IMR-90 (cell line): ENCODE results near the gene SATB2. TPM values are rescaled to one million over a fixed set of nuclear protein-coding genes. Genes with fewer than 3 reads are reported as not detected.

ENCODE experiments used
- ATAC-seq: fragments of 200-7000 bp; cut with Tn5 transposase; 2 replicates; pipeline ENCODE4 v1.9.1; 2020; ENCODE audit warnings: low read depth, mild to moderate bottlenecking, moderate library complexity
- BruUV-seq: library from RNA; stranded (reverse); fragments of 400-500 nt; replicated peaks from 2 replicates; lab custom pipeline; 2021; lab: Mats Ljungman, UMichigan
- CTCF ChIA-PET: fragments of 300-600 bp; formaldehyde crosslinking; extraction: SDS; loops from one replicate; lab custom pipeline; 2021; ENCODE audit warnings: antibody characterized with exemption; lab: Yijun Ruan, JAX
- POLR2A ChIA-PET: fragments of 300-600 bp; sonication (Branson Sonifier 250); formaldehyde crosslinking; loops from one replicate; lab custom pipeline; 2022; ENCODE audit warnings: antibody characterized with exemption; ENCODE audit not compliant: unreplicated experiment; lab: Charles Lee
- DNase-seq: peaks from one replicate; pipeline ENCODE4 v3.0.0; 2013
- H2AFZ ChIP-seq: replicated peaks from 2 replicates; pipeline ENCODE3; 2013; ENCODE audit warnings: low read length, mild to moderate bottlenecking; ENCODE audit not compliant: poor library complexity
- H2AK5ac ChIP-seq: 2 replicates; pipeline ENCODE4 v1.6.1; 2013; ENCODE audit warnings: low read depth, low read length, inconsistent platforms
- H2AK9ac ChIP-seq: replicated peaks from 2 replicates; pipeline ENCODE3; 2013; ENCODE audit warnings: mild to moderate bottlenecking, low read depth, low read length, moderate library complexity; ENCODE audit not compliant: poor library complexity
- H2BK120ac ChIP-seq: 2 replicates; pipeline ENCODE4 v1.6.1; 2013; ENCODE audit warnings: low read depth, low read length, inconsistent platforms
- H2BK15ac ChIP-seq: 3 replicates; pipeline ENCODE4 v1.6.1; 2013; ENCODE audit warnings: low read depth, low read length, inconsistent platforms
- H2BK20ac ChIP-seq: 2 replicates; pipeline ENCODE4 v1.6.1; 2013; ENCODE audit warnings: low read depth, mild to moderate bottlenecking, inconsistent platforms, low read length, moderate library complexity
- H2BK5ac ChIP-seq: 2 replicates; pipeline ENCODE4 v1.6.1; 2013; ENCODE audit warnings: mild to moderate bottlenecking, low read depth, low read length, inconsistent platforms; ENCODE audit not compliant: poor library complexity, severe bottlenecking
- H3K14ac ChIP-seq: replicated peaks from 2 replicates; pipeline ENCODE4 v1.6.1; 2013; ENCODE audit warnings: low read depth, low read length, inconsistent platforms
- H3K18ac ChIP-seq: 2 replicates; pipeline ENCODE4 v1.6.1; 2013; ENCODE audit warnings: low read depth, low read length, control low read depth
- H3K23ac ChIP-seq: 2 replicates; pipeline ENCODE4 v1.6.1; 2013; ENCODE audit warnings: low read depth, low read length, inconsistent platforms
- H3K27ac ChIP-seq: 2 replicates; pipeline ENCODE4 v1.5.1; 2013; ENCODE audit warnings: mild to moderate bottlenecking, control low read depth, low read length; ENCODE audit not compliant: insufficient read depth
- H3K27me3 ChIP-seq: 2 replicates; pipeline ENCODE4 v1.6.1; 2013; ENCODE audit warnings: low read length; ENCODE audit not compliant: control insufficient read depth, insufficient read depth
- H3K36me3 ChIP-seq: 2 replicates; pipeline ENCODE4 v1.6.1; 2013; ENCODE audit warnings: low read length, mixed read lengths; ENCODE audit not compliant: control insufficient read depth, insufficient read depth
- H3K4ac ChIP-seq: 2 replicates; pipeline ENCODE4 v1.6.1; 2013; ENCODE audit warnings: low read depth, low read length, inconsistent platforms
- H3K4me1 ChIP-seq: 2 replicates; pipeline ENCODE4 v1.6.1; 2013; ENCODE audit warnings: low read length, mixed read lengths; ENCODE audit not compliant: control insufficient read depth, insufficient read depth
- H3K4me2 ChIP-seq: 2 replicates; pipeline ENCODE4 v1.6.1; 2013; ENCODE audit warnings: low read depth, mild to moderate bottlenecking, control low read depth, low read length, moderate library complexity
- H3K4me3 ChIP-seq: 2 replicates; pipeline ENCODE4 v1.5.1; 2013; ENCODE audit warnings: low read depth, mild to moderate bottlenecking, control low read depth, low read length, moderate library complexity; ENCODE audit not compliant: insufficient read depth
- H3K56ac ChIP-seq: 2 replicates; pipeline ENCODE4 v1.6.1; 2013; ENCODE audit warnings: low read length, inconsistent platforms; ENCODE audit not compliant: insufficient read depth; ENCODE audit errors: extremely low read depth
- H3K79me1 ChIP-seq, 2 experiments: 2 replicates each; pipeline ENCODE4 v1.6.1; 2013; ENCODE audit warnings: low read length in 2 of 2, inconsistent platforms in 1 of 2, low read depth in 1 of 2
- H3K9ac ChIP-seq: 2 replicates; pipeline ENCODE4 v1.6.1; 2013; ENCODE audit warnings: low read depth, low read length, control low read depth
- H3K9me1 ChIP-seq: 2 replicates; pipeline ENCODE4 v1.6.1; 2013; ENCODE audit warnings: low read length, inconsistent platforms; ENCODE audit not compliant: insufficient read depth
- H3K9me3 ChIP-seq: 2 replicates; pipeline ENCODE4 v1.6.1; 2013; ENCODE audit warnings: low read length; ENCODE audit not compliant: control insufficient read depth, insufficient read depth
- H4K20me1 ChIP-seq: 2 replicates; pipeline ENCODE4 v1.6.1; 2013; ENCODE audit warnings: low read length, inconsistent platforms; ENCODE audit not compliant: insufficient read depth
- H4K5ac ChIP-seq: 2 replicates; pipeline ENCODE4 v1.6.1; 2013; ENCODE audit warnings: mild to moderate bottlenecking, low read depth, low read length, control low read depth
- H4K8ac ChIP-seq, 2 experiments: 2 replicates each; pipeline ENCODE4 v1.6.1; 2013; ENCODE audit warnings: low read depth in 2 of 2, low read length in 2 of 2, control low read depth in 1 of 2, inconsistent platforms in 1 of 2
- H4K91ac ChIP-seq: 2 replicates; pipeline ENCODE4 v1.6.1; 2013; ENCODE audit warnings: low read depth, low read length, inconsistent platforms; ENCODE audit not compliant: insufficient read depth
- BHLHE40 ChIP-seq: fragments of 150-350 bp; IDR thresholded peaks from 2 replicates; pipeline ENCODE4 v1.6.1; 2016; ENCODE audit warnings: mild to moderate bottlenecking, low read depth, low read length
- CEBPB ChIP-seq: IDR thresholded peaks from 2 replicates; pipeline ENCODE4 v1.6.1; 2012; ENCODE audit warnings: low read depth, low read length, improper control_type of control experiment
- CHD1 ChIP-seq: IDR thresholded peaks from 2 replicates; pipeline ENCODE4 v1.6.1; 2012; ENCODE audit warnings: low read depth, low read length, improper control_type of control experiment
- CTCF ChIP-seq: conservative IDR thresholded peaks from 2 replicates; pipeline ENCODE4 v1.5.1; 2012; ENCODE audit warnings: mild to moderate bottlenecking, low read depth, low read length, improper control_type of control experiment
- FOS ChIP-seq: fragments of 150-350 bp; IDR thresholded peaks from 2 replicates; pipeline ENCODE4 v1.6.1; 2016; ENCODE audit warnings: low read depth, low read length
- MAFK ChIP-seq: IDR thresholded peaks from 2 replicates; pipeline ENCODE4 v1.6.1; 2012; ENCODE audit warnings: low read depth, low read length, improper control_type of control experiment
- MAZ ChIP-seq: IDR thresholded peaks from 2 replicates; pipeline ENCODE4 v1.6.1; 2012; ENCODE audit warnings: low read depth, mild to moderate bottlenecking, low read length, improper control_type of control experiment, moderate library complexity, borderline replicate concordance
- MXI1 ChIP-seq: IDR thresholded peaks from 2 replicates; pipeline ENCODE4 v1.6.1; 2012; ENCODE audit warnings: low read depth, mild to moderate bottlenecking, low read length, moderate library complexity, borderline replicate concordance
- NFE2L2 ChIP-seq: fragments of 150-350 bp; IDR thresholded peaks from 2 replicates; pipeline ENCODE4 v1.6.1; 2016; ENCODE audit warnings: low read depth, mild to moderate bottlenecking, low read length
- POLR2A ChIP-seq: IDR thresholded peaks from 2 replicates; pipeline ENCODE4 v1.6.1; 2012; ENCODE audit warnings: mild to moderate bottlenecking, low read depth, low read length
- RAD21 ChIP-seq: IDR thresholded peaks from 2 replicates; pipeline ENCODE4 v1.6.1; 2012; ENCODE audit warnings: low read length, improper control_type of control experiment
- RCOR1 ChIP-seq: IDR thresholded peaks from 2 replicates; pipeline ENCODE4 v1.6.1; 2012; ENCODE audit warnings: mild to moderate bottlenecking, low read length, improper control_type of control experiment; ENCODE audit not compliant: insufficient replicate concordance
- SMC3 ChIP-seq: fragments of 150-350 bp; IDR thresholded peaks from 2 replicates; pipeline ENCODE4 v1.6.1; 2016; ENCODE audit warnings: low read depth, mild to moderate bottlenecking, antibody characterized with exemption, low read length, moderate library complexity
- WGBS, 2 experiments: methylation state at CpG; one replicate each; pipeline versions ENCODE4 v1.1.5 to v1.1.7; 2013; ENCODE audit warnings: missing lambda C conversion rate in 2 of 2; ENCODE audit not compliant: insufficient read length in 1 of 2; ENCODE audit errors: extremely low coverage in 2 of 2; 5-methylcytosine and 5-hydroxymethylcytosine counted together
- dilution Hi-C: fragments of 300-500 bp; cut with HindIII; formaldehyde crosslinking; loops from one replicate; pipeline ENCODE4 v1.14.3; 2018; ENCODE audit warnings: low sequenced_read_pairs; ENCODE audit not compliant: unreplicated experiment
- in situ Hi-C: fragments of 300-500 bp; cut with MboI; formaldehyde crosslinking; loops from 3 replicates; pipeline ENCODE4 v1.14.3; 2019; ENCODE audit warnings: low sequenced_read_pairs, inconsistent platforms, mixed read lengths
- intact Hi-C: fragments of 100-400 bp; cut with micrococcal nuclease; formaldehyde crosslinking; loops from 2 replicates; pipeline ENCODE4 v1.10.0; 2022
- polyA plus RNA-seq, 3 experiments: library from polyadenylated mRNA; depleted of rRNA; stranded (reverse); fragments of >200 nt; gene quantifications; 2 replicates each; pipeline ENCODE4 v1.2.3, GENCODE V29; 2012; ENCODE audit warnings: low replicate concordance in 1 of 3
- total RNA-seq: library from RNA; depleted of rRNA; stranded (reverse); fragments of >200 nt; gene quantifications from 2 replicates; pipeline ENCODE4 v1.2.3, GENCODE V29; 2012
- TF ChIP-seq, protein P1 (sequence below): fragments of 150-350 bp; IDR thresholded peaks from 2 replicates; pipeline ENCODE4 v1.6.1; 2017; ENCODE audit warnings: mild to moderate bottlenecking, antibody characterized with exemption, low read length, low read depth
- TF ChIP-seq, protein P2 (sequence below): fragments of 150-350 bp; IDR thresholded peaks from 2 replicates; pipeline ENCODE4 v1.6.1; 2016; ENCODE audit warnings: low read depth, mild to moderate bottlenecking, low read length, moderate library complexity, borderline replicate concordance

SATB2 gene
- total and polyA plus RNA-seq, 2 of the 4 experiments (the other 2 are of a cell fraction) = 6.2 to 8.4 TPM

- Histone ChIP-seq H3K4me1 (0 out of 2 replicates have a peak, but pooled peaks cover 2% of the 10 kb centered on the region), H2BK120ac (no peak overlapping the region), H2AK5ac (no peak overlapping the region), H3K9ac (no peak overlapping the region), H3K36me3 (peaks cover 5% of the 10 kb centered on the region), H3K4ac (no peak overlapping the region), H3K9me3 (no peaks in the 10 kb centered on the region), H2BK15ac (no peak overlapping the region), H3K9me1 (0 out of 2 replicates have a peak, but pooled peaks cover 4% of the 10 kb centered on the region), H3K27me3 (no peaks in the 10 kb centered on the region), H4K20me1 (no peaks in the 10 kb centered on the region), H4K5ac (no peak overlapping the region), H2BK20ac (no peak overlapping the region), H3K18ac (no peak overlapping the region), H3K4me2 (no peak overlapping the region), H3K56ac (no peak overlapping the region), H4K91ac (no peak overlapping the region), H4K8ac (no peak overlapping the region), H2AK9ac (no peak overlapping the region), H3K23ac (no peak overlapping the region), H3K4me3 (no peak overlapping the region), H2AFZ (no peak overlapping the region), H3K14ac (no peak overlapping the region), H3K27ac (no peak overlapping the region), H3K79me1 (no peaks in the 10 kb centered on the region; a peak in 1 of 4 replicates), H2BK5ac (no peak overlapping the region)
- POLR2A ChIA-PET = no interaction called here
- DNase-seq = no peak
- dilution Hi-C loops (no loop called here), intact Hi-C loops (no loop called here), in situ Hi-C loops (no loop called here)
- 100% methylated on average over 2 of the region's 7 CpGs; no CpG with 5 or more reads in 1 of the 2 experiments for WGBS, 2 experiments
- ATAC-seq = no peak
- BruUV-seq = no TSS peak
- CTCF ChIA-PET = interaction anchor here (0.6 kb wide), 1 partner anchor 160 kb away, joined by 3 read pairs; no protein-coding TSS in a partner anchor
- TF ChIP-seq SMC3 = no peak
- no peak for TF ChIP-seq MAZ
- no peak for TF ChIP-seq RCOR1
- TF ChIP-seq, protein P1, sequence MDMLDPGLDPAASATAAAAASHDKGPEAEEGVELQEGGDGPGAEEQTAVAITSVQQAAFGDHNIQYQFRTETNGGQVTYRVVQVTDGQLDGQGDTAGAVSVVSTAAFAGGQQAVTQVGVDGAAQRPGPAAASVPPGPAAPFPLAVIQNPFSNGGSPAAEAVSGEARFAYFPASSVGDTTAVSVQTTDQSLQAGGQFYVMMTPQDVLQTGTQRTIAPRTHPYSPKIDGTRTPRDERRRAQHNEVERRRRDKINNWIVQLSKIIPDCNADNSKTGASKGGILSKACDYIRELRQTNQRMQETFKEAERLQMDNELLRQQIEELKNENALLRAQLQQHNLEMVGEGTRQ = no peak
- TF ChIP-seq MXI1 = no peak
- no peak for TF ChIP-seq CHD1
- no peak for TF ChIP-seq CEBPB
- TF ChIP-seq, protein P2, sequence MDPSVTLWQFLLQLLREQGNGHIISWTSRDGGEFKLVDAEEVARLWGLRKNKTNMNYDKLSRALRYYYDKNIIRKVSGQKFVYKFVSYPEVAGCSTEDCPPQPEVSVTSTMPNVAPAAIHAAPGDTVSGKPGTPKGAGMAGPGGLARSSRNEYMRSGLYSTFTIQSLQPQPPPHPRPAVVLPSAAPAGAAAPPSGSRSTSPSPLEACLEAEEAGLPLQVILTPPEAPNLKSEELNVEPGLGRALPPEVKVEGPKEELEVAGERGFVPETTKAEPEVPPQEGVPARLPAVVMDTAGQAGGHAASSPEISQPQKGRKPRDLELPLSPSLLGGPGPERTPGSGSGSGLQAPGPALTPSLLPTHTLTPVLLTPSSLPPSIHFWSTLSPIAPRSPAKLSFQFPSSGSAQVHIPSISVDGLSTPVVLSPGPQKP = no peak
- no peak for TF ChIP-seq BHLHE40
- no peak for TF ChIP-seq POLR2A
- no peak for TF ChIP-seq FOS
- TF ChIP-seq MAFK = no peak
- no peak for TF ChIP-seq CTCF
- TF ChIP-seq NFE2L2 = no peak
- no peak for TF ChIP-seq RAD21
Measured at GRCh38 chr2:199310771-199311585, 146.8 kb downstream of the SATB2 start.
